Measurements from ENCODE around the gene GUCA2A.

The GUCA2A gene

GRCh38 chr1:42198251-42198650 lies 33.7 kb upstream of the GUCA2A start:
- no peak overlapping the region for H3K4me3 ChIP-seq (ENCODE audit: low read depth, low read length)
- DNase-seq (ENCODE audit: low read depth) = no peak
- no peak for TF ChIP-seq CTCF (IDR thresholded peaks at IDR 0.05; ENCODE audit: control insufficient read depth, extremely low read depth, insufficient read depth)

- TF ChIP-seq CTCF (IDR thresholded peaks at IDR 0.05; ENCODE audit: control insufficient read depth, extremely low read depth, insufficient read depth) = no peak
- no peak overlapping the region for H3K4me3 ChIP-seq (ENCODE audit: low read depth, low read length)
- DNase-seq (ENCODE audit: low read depth) = no peak
Observed at GRCh38 chr1:42195841-42196240, 31.3 kb upstream of the GUCA2A start.

DNA sequence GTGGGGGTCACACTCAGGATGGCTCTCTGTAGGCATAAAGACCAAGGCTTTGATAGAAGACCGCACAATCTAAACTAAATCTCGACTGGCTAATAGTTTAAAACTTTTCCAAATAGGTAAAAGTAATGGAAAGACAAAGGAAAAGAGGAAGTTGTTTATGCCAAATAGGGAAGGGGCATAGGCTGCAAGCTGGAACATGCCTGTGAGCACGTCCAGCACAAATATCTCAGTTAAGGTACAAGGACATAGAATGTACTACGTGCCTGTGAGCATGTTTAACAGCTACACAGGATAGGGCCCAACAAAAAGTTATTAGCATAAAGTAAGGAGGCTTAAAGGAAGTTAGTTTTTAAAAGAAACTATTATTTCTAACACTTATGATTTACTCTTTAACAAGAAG lies 27.6 kb upstream of the GUCA2A start:
- no peak for TF ChIP-seq CTCF (IDR thresholded peaks at IDR 0.05; ENCODE audit: control insufficient read depth, extremely low read depth, insufficient read depth)
- no peak for DNase-seq (ENCODE audit: low read depth)
- H3K4me3 ChIP-seq (ENCODE audit: low read depth, low read length) = no peak overlapping the region

DNA sequence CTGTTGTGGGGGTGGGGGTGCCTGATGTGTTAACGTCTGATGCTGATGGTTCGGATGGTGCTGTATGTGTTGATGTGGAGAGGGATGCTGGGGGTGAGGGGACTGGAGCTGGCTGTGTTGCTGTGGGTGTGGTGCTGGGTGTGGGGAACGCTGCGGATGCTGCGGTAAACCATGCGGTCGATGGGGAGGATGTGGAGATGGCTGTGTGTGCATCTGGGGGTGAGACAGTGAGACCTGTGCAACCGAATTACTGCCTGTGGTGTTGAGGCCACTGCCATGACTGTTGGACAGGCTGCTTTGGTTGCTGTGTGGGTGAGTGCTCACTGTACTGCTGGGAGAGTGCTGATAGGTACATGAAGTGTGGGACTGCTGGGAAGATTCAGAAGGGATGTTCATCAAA lies 26.8 kb upstream of the GUCA2A start:
- no peak for TF ChIP-seq CTCF (IDR thresholded peaks at IDR 0.05; ENCODE audit: control insufficient read depth, extremely low read depth, insufficient read depth)
- no peak overlapping the region for H3K4me3 ChIP-seq (ENCODE audit: low read depth, low read length)
- DNase-seq (ENCODE audit: low read depth) = no peak

DNA sequence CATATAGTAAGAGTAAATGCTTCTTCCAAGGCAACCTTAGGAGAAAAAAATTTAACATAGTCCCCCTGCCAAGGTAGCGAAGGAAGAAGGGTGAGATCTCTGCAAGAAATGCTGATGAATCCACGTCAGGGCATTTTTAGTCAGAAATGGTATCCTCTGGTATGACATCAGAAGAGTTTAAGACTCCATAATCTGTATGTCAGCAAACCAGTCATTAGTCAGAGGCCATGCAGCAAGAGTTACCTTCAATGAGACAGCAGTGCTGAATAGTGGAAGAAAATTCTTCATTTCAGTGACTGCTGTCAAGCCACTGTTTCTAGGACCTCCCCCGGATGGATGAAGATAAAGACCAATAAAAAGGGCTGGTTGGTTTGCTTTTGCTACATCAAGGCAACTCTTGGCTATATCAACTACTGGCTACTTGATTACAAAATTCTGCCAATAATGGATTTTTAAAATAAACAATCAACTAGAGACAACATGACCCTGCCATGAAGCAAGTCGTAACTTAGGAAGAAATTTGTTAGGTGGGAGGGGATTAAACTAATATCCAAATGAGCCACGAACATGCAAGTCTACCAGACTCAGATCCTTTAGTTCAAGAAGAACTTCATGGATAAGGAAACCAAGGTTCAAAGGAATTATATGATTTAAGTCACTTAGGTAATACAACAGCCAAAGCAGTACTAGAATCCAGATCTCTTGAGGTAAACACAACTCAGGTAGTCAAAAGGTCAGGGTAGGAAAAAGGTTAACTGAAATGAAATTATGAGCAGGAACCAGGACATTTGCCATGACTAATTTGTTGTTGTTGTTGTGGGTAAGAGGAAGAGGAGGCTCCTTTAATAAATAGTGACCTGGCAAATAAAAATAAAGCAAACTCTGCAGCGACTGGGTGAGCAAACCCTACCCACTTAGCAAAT lies 25.6 kb upstream of the GUCA2A start:
- DNase-seq (ENCODE audit: low read depth) = no peak
- no peak for TF ChIP-seq CTCF (IDR thresholded peaks at IDR 0.05; ENCODE audit: control insufficient read depth, extremely low read depth, insufficient read depth)
- no peak overlapping the region for H3K4me3 ChIP-seq (ENCODE audit: low read depth, low read length)

DNA sequence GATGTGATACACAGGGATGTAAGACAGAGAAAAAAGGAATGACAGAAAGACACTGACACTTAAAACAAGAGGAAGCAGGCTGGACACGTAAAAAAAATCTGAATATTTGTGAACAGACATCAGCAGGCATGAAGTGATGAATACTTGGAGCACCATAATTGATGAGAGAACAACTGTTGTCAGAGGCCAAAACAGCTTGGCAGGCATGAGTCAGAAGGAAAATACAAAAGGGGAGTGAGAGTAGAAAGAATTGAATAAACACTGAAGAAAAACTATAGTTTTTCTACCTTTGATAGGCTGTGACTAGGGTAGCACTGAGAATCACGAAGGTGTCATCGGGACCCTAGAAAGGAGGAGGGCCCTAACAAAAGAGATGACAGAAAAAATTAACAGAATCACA lies 21.6 kb upstream of the GUCA2A start:
- no peak for DNase-seq (ENCODE audit: low read depth)
- H3K4me3 ChIP-seq (ENCODE audit: low read depth, low read length) = no peak overlapping the region
- TF ChIP-seq CTCF (IDR thresholded peaks at IDR 0.05; ENCODE audit: control insufficient read depth, extremely low read depth, insufficient read depth) = no peak

GRCh38 chr1:42184616-42185015 lies 20.1 kb upstream of the GUCA2A start:
- no peak for DNase-seq (ENCODE audit: low read depth)
- H3K4me3 ChIP-seq (ENCODE audit: low read depth, low read length) = no peak overlapping the region
- TF ChIP-seq CTCF (IDR thresholded peaks at IDR 0.05; ENCODE audit: control insufficient read depth, extremely low read depth, insufficient read depth) = no peak

Data from LNCaP clone FGC (cell line).